ENCODE measurements around the gene METTL18. TPM values are rescaled to one million over a fixed set of nuclear protein-coding genes. Genes with fewer than 3 reads are reported as not detected.
A peak's percentile ranks its signal among the peaks of the same experiment; 100 is the strongest.

The METTL18 gene
- total RNA-seq, 2 donors from 2014 or later, result 6.7 to 7.3 TPM

DNA sequence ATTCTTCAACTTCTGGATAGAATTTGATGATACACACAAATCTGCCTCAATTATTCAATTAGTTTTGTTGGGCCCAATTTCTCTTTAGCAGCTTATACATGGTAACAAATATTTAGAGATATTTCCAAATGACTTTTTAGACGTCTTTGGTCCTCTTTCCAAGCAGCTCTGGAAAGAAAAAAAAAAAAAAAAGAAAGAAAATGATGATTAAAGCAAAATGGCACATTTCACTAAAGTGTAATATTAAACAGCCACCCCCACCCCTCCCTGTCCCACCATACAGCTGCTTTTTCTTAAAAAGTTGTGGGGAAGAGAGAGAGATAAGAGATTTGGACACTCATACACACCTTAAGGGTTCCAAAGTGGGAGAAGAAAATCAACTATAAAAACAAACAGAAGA, 977 bp downstream of the METTL18 start:
- no peak overlapping the region for H3K9ac ChIP-seq (ENCODE audit: extremely low read depth, low read length, poor library complexity, severe bottlenecking)
- peaks cover 28% of the 10 kb centered on the region for H3K36me3 Mint-ChIP-seq (ENCODE audit: low read depth)
- peak overlapping the region; percentile 99 for H3K27ac Mint-ChIP-seq
- no peak for TF ChIP-seq CTCF (conservative IDR thresholded peaks at IDR 0.05)
- peaks cover 13% of the 10 kb centered on the region for H3K4me1 Mint-ChIP-seq
- H3K4me1 ChIP-seq (ENCODE audit: control insufficient read depth, insufficient read depth, low read length), result peaks cover 3% of the 10 kb centered on the region
- H3K4me3 ChIP-seq (ENCODE audit: low read length), result peak overlapping the region; percentile 88
- H3K9me3 ChIP-seq (ENCODE audit: control insufficient read depth, low read length), result no peaks in the 10 kb centered on the region
- no peak overlapping the region for H3K27ac ChIP-seq (ENCODE audit: low read depth, low read length)
- peaks cover 16% of the 10 kb centered on the region for H3K36me3 ChIP-seq (ENCODE audit: control insufficient read depth, insufficient read depth, low read length)
- DNase-seq, result no peak
- peaks cover 4% of the 10 kb centered on the region for H3K9me3 Mint-ChIP-seq
- H3K4me3 Mint-ChIP-seq, result peak overlapping the region; percentile 95
- H3K27me3 ChIP-seq (ENCODE audit: control insufficient read depth, insufficient read depth, low read length, poor library complexity, severe bottlenecking), result peaks cover 9% of the 10 kb centered on the region
- no CpG with 5 or more reads among the region's 1 CpG for WGBS, 2 experiments (ENCODE audit: insufficient coverage in 1 of 2, insufficient read length in 1 of 2)
- no peaks in the 10 kb centered on the region for H3K27me3 Mint-ChIP-seq (ENCODE audit: insufficient read depth)

DNA sequence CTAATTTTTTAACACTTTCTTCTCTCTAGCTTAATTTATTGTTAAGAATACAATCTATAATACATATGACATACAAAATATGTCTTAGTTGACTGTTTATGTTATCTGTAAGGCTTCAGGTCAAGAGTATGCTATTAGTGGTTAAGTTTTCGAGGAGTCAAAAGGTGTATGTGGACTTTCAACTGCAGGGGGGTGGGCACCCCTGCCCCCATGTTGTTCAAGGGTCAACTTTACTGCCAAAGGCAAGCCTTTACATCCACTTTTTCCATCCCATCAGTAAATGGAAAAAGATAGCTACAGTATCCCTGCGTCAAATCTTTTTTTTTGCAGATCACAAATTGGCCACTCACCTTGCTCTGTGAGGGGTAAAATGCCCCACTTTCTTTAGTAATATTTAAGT, 6.3 kb downstream of the METTL18 start:
- Histone ChIP-seq H3K4me1 (ENCODE audit: control insufficient read depth, insufficient read depth, low read length) (no peaks in the 10 kb centered on the region), H3K9ac (ENCODE audit: extremely low read depth, low read length, poor library complexity, severe bottlenecking) (no peak overlapping the region), H3K4me3 (ENCODE audit: low read length) (no peak overlapping the region), H3K36me3 (ENCODE audit: control insufficient read depth, insufficient read depth, low read length) (peaks cover 16% of the 10 kb centered on the region), H3K27ac (ENCODE audit: low read depth, low read length) (no peak overlapping the region), H3K27me3 (ENCODE audit: control insufficient read depth, insufficient read depth, low read length, poor library complexity, severe bottlenecking) (peaks cover 26% of the 10 kb centered on the region), H3K9me3 (ENCODE audit: control insufficient read depth, low read length) (peaks cover 8% of the 10 kb centered on the region)
- Mint-ChIP-seq H3K27ac (no peak overlapping the region), H3K36me3 (ENCODE audit: low read depth) (peaks cover 17% of the 10 kb centered on the region), H3K4me1 (no peaks in the 10 kb centered on the region), H3K27me3 (ENCODE audit: insufficient read depth) (peaks cover 5% of the 10 kb centered on the region), H3K9me3 (peaks cover 4% of the 10 kb centered on the region), H3K4me3 (no peak overlapping the region)
- 95% methylated on average over 2 of the region's 2 CpGs; no CpG with 5 or more reads in 1 of the 2 experiments for WGBS, 2 experiments (ENCODE audit: insufficient coverage in 1 of 2, insufficient read length in 1 of 2)
- DNase-seq, result no peak
- no peak for TF ChIP-seq CTCF (conservative IDR thresholded peaks at IDR 0.05)

DNA sequence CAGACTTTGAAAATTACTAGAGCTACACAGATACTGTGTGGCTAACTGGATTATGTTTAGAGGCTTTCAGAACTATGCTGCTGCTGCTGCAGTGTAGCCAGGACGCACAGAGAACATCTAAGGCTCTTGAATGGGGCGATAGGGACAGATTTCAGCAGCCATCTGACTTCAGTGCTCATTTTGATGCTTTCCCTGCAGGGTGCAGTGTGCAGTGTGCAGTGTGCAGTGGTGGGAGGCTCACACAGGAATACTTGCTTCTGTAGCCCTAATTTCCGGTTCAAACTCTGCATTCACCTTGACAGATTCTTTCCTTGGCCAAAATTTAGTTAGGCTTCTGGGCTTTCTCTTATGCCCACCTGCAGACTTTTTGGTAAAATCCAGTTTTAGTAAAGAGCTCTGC, 7.7 kb downstream of the METTL18 start:
- H3K27ac Mint-ChIP-seq, result no peak overlapping the region
- WGBS, 2 experiments (ENCODE audit: insufficient coverage in 1 of 2, insufficient read length in 1 of 2), result 86% methylated on average over 2 to 3 of the region's 3 CpGs
- H3K27me3 Mint-ChIP-seq (ENCODE audit: insufficient read depth), result peaks cover 5% of the 10 kb centered on the region
- H3K4me3 Mint-ChIP-seq, result no peak overlapping the region
- DNase-seq, result no peak
- H3K4me1 Mint-ChIP-seq, result no peaks in the 10 kb centered on the region
- Histone ChIP-seq H3K36me3 (ENCODE audit: control insufficient read depth, insufficient read depth, low read length) (peaks cover 2% of the 10 kb centered on the region), H3K27me3 (ENCODE audit: control insufficient read depth, insufficient read depth, low read length, poor library complexity, severe bottlenecking) (peaks cover 32% of the 10 kb centered on the region), H3K9me3 (ENCODE audit: control insufficient read depth, low read length) (peaks cover 8% of the 10 kb centered on the region), H3K4me1 (ENCODE audit: control insufficient read depth, insufficient read depth, low read length) (no peaks in the 10 kb centered on the region), H3K4me3 (ENCODE audit: low read length) (no peak overlapping the region), H3K27ac (ENCODE audit: low read depth, low read length) (no peak overlapping the region), H3K9ac (ENCODE audit: extremely low read depth, low read length, poor library complexity, severe bottlenecking) (no peak overlapping the region)
- peaks cover 6% of the 10 kb centered on the region for H3K9me3 Mint-ChIP-seq
- TF ChIP-seq CTCF (conservative IDR thresholded peaks at IDR 0.05), result no peak
- H3K36me3 Mint-ChIP-seq (ENCODE audit: low read depth), result peaks cover 6% of the 10 kb centered on the region

Measured in endodermal cell (in vitro differentiated cells).